CD14-positive monocyte (primary cell): ENCODE data around the gene EML1. TPM values are rescaled to one million over a fixed set of nuclear protein-coding genes. Genes with fewer than 3 reads are reported as not detected.

Source experiments
- DNase-seq, 3 donors: peaks; one replicate each; pipeline ENCODE4 v3.0.0-alpha.2; 2011 to 2022
- H2AFZ ChIP-seq: 2 replicates; pipeline ENCODE4 v1.6.0; 2012; ENCODE audit warnings: mild to moderate bottlenecking, low read depth, low read length, inconsistent platforms; ENCODE audit not compliant: insufficient read depth, poor library complexity, severe bottlenecking
- H3K27ac ChIP-seq, 2 donors: 1 replicate in 1 of 2; 2 replicates in 1 of 2; pipeline ENCODE4 v1.5.1; 2012 to 2013; ENCODE audit warnings: low read length in 2 of 2, control low read depth in 1 of 2, inconsistent platforms in 1 of 2, low read depth in 1 of 2, mild to moderate bottlenecking in 1 of 2
- H3K27me3 ChIP-seq, 2 donors: one replicate each; pipeline versions ENCODE4 v1.6.0 to v1.6.1; 2011 to 2013; ENCODE audit warnings: low read length in 2 of 2; ENCODE audit not compliant: control insufficient read depth in 2 of 2, insufficient read depth in 2 of 2
- H3K36me3 ChIP-seq, 2 donors: replicated peaks in 1 of 2; 1 replicate in 1 of 2; 2 replicates in 1 of 2; pipeline versions ENCODE4 v1.5.1 to v1.6.1; 2012 to 2013; ENCODE audit warnings: low read length in 2 of 2, control low read depth in 1 of 2, inconsistent platforms in 1 of 2, mild to moderate bottlenecking in 1 of 2; ENCODE audit not compliant: insufficient read depth in 2 of 2, control insufficient read depth in 1 of 2
- H3K4me1 ChIP-seq, 2 donors: 1 replicate in 1 of 2; 2 replicates in 1 of 2; pipeline versions ENCODE4 v1.5.1 to v1.6.1; 2012 to 2013; ENCODE audit warnings: low read length in 2 of 2, control low read depth in 1 of 2, inconsistent platforms in 1 of 2, mild to moderate bottlenecking in 1 of 2, moderate library complexity in 1 of 2; ENCODE audit not compliant: insufficient read depth in 2 of 2, control insufficient read depth in 1 of 2
- H3K4me2 ChIP-seq: replicated peaks from 2 replicates; pipeline ENCODE3; 2012; ENCODE audit warnings: low read length, moderate library complexity, mild to moderate bottlenecking; ENCODE audit not compliant: poor library complexity, severe bottlenecking; ENCODE audit errors: extremely low read depth
- H3K4me3 ChIP-seq, 3 experiments: fragments of 200-600 bp in 1 of 3; sonication (generic) in 1 of 3; replicated peaks in 1 of 3; 1 replicate in 2 of 3; 2 replicates in 1 of 3; pipeline ENCODE4 v1.5.1; 2011 to 2013; ENCODE audit warnings: low read length in 3 of 3, mild to moderate bottlenecking in 3 of 3, control low read depth in 2 of 3, low read depth in 2 of 3, inconsistent platforms in 1 of 3, moderate library complexity in 1 of 3
- H3K79me2 ChIP-seq: 2 replicates; pipeline ENCODE4 v1.6.0; 2012; ENCODE audit warnings: mild to moderate bottlenecking, control low read depth, inconsistent platforms, low read length, moderate library complexity; ENCODE audit not compliant: insufficient read depth
- H3K9ac ChIP-seq: 2 replicates; pipeline ENCODE4 v1.6.0; 2017; ENCODE audit warnings: low read length, mild to moderate bottlenecking; ENCODE audit not compliant: insufficient read depth, poor library complexity, severe bottlenecking
- H3K9me3 ChIP-seq, 2 donors: replicated peaks in 1 of 2; 1 replicate in 1 of 2; 2 replicates in 1 of 2; pipeline versions ENCODE4 v1.5.1 to v1.6.1; 2012 to 2013; ENCODE audit warnings: low read length in 2 of 2, control low read depth in 1 of 2; ENCODE audit not compliant: control insufficient read depth in 1 of 2, insufficient read depth in 1 of 2
- H4K20me1 ChIP-seq: 2 replicates; pipeline ENCODE4 v1.6.0; 2012; ENCODE audit warnings: mild to moderate bottlenecking, low read length, control low read depth, moderate library complexity; ENCODE audit not compliant: insufficient read depth
- H3K27ac Mint-ChIP-seq, 7 donors: one replicate each; pipeline ENCODE4 v1.8.0; 2020; ENCODE audit warnings: mild to moderate bottlenecking in 7 of 7, mixed read lengths in 7 of 7, moderate library complexity in 6 of 7, inconsistent platforms in 2 of 7
- H3K27me3 Mint-ChIP-seq, 3 donors: one replicate each; pipeline ENCODE4 v1.8.0; 2021 to 2022; ENCODE audit warnings: low read depth in 3 of 3, mild to moderate bottlenecking in 3 of 3, mixed read lengths in 3 of 3, moderate library complexity in 3 of 3, inconsistent platforms in 1 of 3
- H3K36me3 Mint-ChIP-seq, 2 donors: one replicate each; pipeline ENCODE4 v1.8.0; 2020; ENCODE audit warnings: mixed read lengths in 2 of 2, inconsistent platforms in 1 of 2, mild to moderate bottlenecking in 1 of 2
- H3K4me1 Mint-ChIP-seq: one replicate; pipeline ENCODE4 v1.8.0; 2020; ENCODE audit warnings: mild to moderate bottlenecking, mixed read lengths
- H3K4me3 Mint-ChIP-seq, 2 donors: one replicate each; pipeline ENCODE4 v1.8.0; 2020; ENCODE audit warnings: mild to moderate bottlenecking in 2 of 2, mixed read lengths in 2 of 2, moderate library complexity in 1 of 2
- H3K9me3 Mint-ChIP-seq, 7 donors: one replicate each; pipeline ENCODE4 v1.8.0; 2020 to 2022; ENCODE audit warnings: mixed read lengths in 7 of 7, mild to moderate bottlenecking in 6 of 7, moderate library complexity in 6 of 7, inconsistent platforms in 2 of 7
- WGBS: methylation state at CpG from one replicate; pipeline ENCODE4 v1.1.5; 2013; ENCODE audit warnings: missing lambda C conversion rate; ENCODE audit not compliant: insufficient coverage; 5-methylcytosine and 5-hydroxymethylcytosine counted together
- intact Hi-C, 2 donors: fragments of 100-400 bp; cut with micrococcal nuclease; formaldehyde crosslinking; loops; one replicate each; pipeline versions ENCODE4 v1.15.0 to v1.15.1; 2023
- polyA plus RNA-seq, 3 donors: library from polyadenylated mRNA; depleted of rRNA in 1 of 3; unstranded in 2 of 3; stranded (reverse) in 1 of 3; fragments of 300-500 nt in 2 of 3; fragments of >200 nt in 1 of 3; fragmentation: Illumina TruSeq in 2 of 3; gene quantifications; 1 replicate in 2 of 3; 2 replicates in 1 of 3; pipeline ENCODE4 v1.2.3, GENCODE V29; 2012 to 2021
- TF ChIP-seq, protein P1 (sequence below): fragments of 200-600 bp; IDR thresholded peaks from one replicate; pipeline ENCODE4 v1.8.0; 2022; ENCODE audit warnings: antibody characterized with exemption, mild to moderate bottlenecking

EML1 gene
- polyA plus RNA-seq, 3 donors = not detected

GRCh38 chr14:99749763-99750715 lies 43.2 kb upstream of the EML1 start:
- H2AFZ ChIP-seq = no peak overlapping the region
- TF ChIP-seq, protein P1, sequence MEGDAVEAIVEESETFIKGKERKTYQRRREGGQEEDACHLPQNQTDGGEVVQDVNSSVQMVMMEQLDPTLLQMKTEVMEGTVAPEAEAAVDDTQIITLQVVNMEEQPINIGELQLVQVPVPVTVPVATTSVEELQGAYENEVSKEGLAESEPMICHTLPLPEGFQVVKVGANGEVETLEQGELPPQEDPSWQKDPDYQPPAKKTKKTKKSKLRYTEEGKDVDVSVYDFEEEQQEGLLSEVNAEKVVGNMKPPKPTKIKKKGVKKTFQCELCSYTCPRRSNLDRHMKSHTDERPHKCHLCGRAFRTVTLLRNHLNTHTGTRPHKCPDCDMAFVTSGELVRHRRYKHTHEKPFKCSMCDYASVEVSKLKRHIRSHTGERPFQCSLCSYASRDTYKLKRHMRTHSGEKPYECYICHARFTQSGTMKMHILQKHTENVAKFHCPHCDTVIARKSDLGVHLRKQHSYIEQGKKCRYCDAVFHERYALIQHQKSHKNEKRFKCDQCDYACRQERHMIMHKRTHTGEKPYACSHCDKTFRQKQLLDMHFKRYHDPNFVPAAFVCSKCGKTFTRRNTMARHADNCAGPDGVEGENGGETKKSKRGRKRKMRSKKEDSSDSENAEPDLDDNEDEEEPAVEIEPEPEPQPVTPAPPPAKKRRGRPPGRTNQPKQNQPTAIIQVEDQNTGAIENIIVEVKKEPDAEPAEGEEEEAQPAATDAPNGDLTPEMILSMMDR = no peak
- no peaks in the 10 kb centered on the region for H3K36me3 Mint-ChIP-seq
- no peak overlapping the region for H3K4me3 Mint-ChIP-seq
- intact Hi-C loops = no loop called here
- H3K27ac Mint-ChIP-seq = no peak overlapping the region
- peaks cover 33 to 59% (median 46%) of the 10 kb centered on the region in 3 donors for H3K27me3 Mint-ChIP-seq
- DNase-seq = no peak
- H3K4me3 ChIP-seq = no peak overlapping the region
- H3K4me1 ChIP-seq = no peaks in the 10 kb centered on the region
- H3K9me3 Mint-ChIP-seq = no peaks in the 10 kb centered on the region
- WGBS = 94% methylated on average over 15 of the region's 23 CpGs
- H3K9ac ChIP-seq = no peak overlapping the region
- peaks cover 2% of the 10 kb centered on the region for H3K4me1 Mint-ChIP-seq
- H3K27ac ChIP-seq = no peak overlapping the region
- H3K36me3 ChIP-seq = no peaks in the 10 kb centered on the region
- H3K9me3 ChIP-seq = no peaks in the 10 kb centered on the region
- peaks cover 0 to 32% of the 10 kb centered on the region in 2 donors for H3K27me3 ChIP-seq
- H4K20me1 ChIP-seq = no peaks in the 10 kb centered on the region
- H3K4me2 ChIP-seq = no peak overlapping the region
- H3K79me2 ChIP-seq = no peaks in the 10 kb centered on the region

- Mint-ChIP-seq H3K4me1 (peaks cover 2% of the 10 kb centered on the region), H3K36me3 (no peaks in the 10 kb centered on the region), H3K27ac (no peak overlapping the region), H3K27me3 (peaks cover 33 to 55% (median 41%) of the 10 kb centered on the region in 3 donors), H3K9me3 (no peaks in the 10 kb centered on the region), H3K4me3 (no peak overlapping the region)
- Histone ChIP-seq H3K27ac (no peak overlapping the region), H3K36me3 (no peaks in the 10 kb centered on the region), H3K9ac (no peak overlapping the region), H3K9me3 (no peaks in the 10 kb centered on the region), H3K79me2 (no peaks in the 10 kb centered on the region), H3K27me3 (peaks cover 0 to 32% of the 10 kb centered on the region in 2 donors), H3K4me3 (no peak overlapping the region), H2AFZ (no peak overlapping the region), H4K20me1 (no peaks in the 10 kb centered on the region), H3K4me1 (no peaks in the 10 kb centered on the region), H3K4me2 (no peak overlapping the region)
- intact Hi-C loops = no loop called here
- no peak for DNase-seq
- 95% methylated on average over 6 of the region's 11 CpGs for WGBS
- TF ChIP-seq, protein P1 = no peak
These were observed 42.3 kb upstream of the EML1 start for GRCh38 chr14:99750746-99751450.
